MM.1S (cell line): ENCODE results near the gene CENPA.
A peak's percentile ranks its signal among the peaks of the same experiment; 100 is the strongest.
"Not testable (repeated sequence)": the region's sequence is repeated elsewhere in the genome, so short reads cannot be mapped to it uniquely, and the experiment has no call there.

Source experiments
- DNase-seq: peaks from one replicate; pipeline ENCODE4 v3.0.0-alpha.2; 2015
- H2AFZ ChIP-seq: fragments of 300-600 bp; sonication (generic); 2 replicates; pipeline ENCODE4 v1.6.0; 2016; ENCODE audit warnings: antibody characterized with exemption, low read length
- H3F3A ChIP-seq: fragments of 300-600 bp; sonication (generic); 2 replicates; pipeline ENCODE4 v1.6.1; 2016; ENCODE audit warnings: mild to moderate bottlenecking, antibody characterized with exemption, low read length, moderate library complexity, mixed read lengths; ENCODE audit not compliant: insufficient read depth
- H3K27ac ChIP-seq: fragments of 300-600 bp; sonication (generic); 2 replicates; pipeline ENCODE4 v1.5.1; 2016; ENCODE audit warnings: mild to moderate bottlenecking, low read length
- H3K27me3 ChIP-seq: fragments of 300-600 bp; sonication (generic); replicated peaks from 2 replicates; pipeline ENCODE4 v1.6.0; 2016; ENCODE audit warnings: low read length; ENCODE audit not compliant: insufficient read depth
- H3K36me3 ChIP-seq: fragments of 300-600 bp; sonication (generic); replicated peaks from 2 replicates; pipeline ENCODE4 v1.6.1; 2016; ENCODE audit warnings: mild to moderate bottlenecking, low read length, mixed read lengths; ENCODE audit not compliant: insufficient read depth
- H3K4me1 ChIP-seq: fragments of 300-600 bp; sonication (generic); 2 replicates; pipeline ENCODE4 v1.6.1; 2016; ENCODE audit warnings: low read length, mixed read lengths
- H3K4me2 ChIP-seq: fragments of 300-600 bp; sonication (generic); 2 replicates; pipeline ENCODE4 v1.6.0; 2016; ENCODE audit warnings: low read depth, low read length
- H3K4me3 ChIP-seq: fragments of 300-600 bp; sonication (generic); 2 replicates; pipeline ENCODE4 v1.5.1; 2016; ENCODE audit warnings: low read length, mixed read lengths
- H3K79me2 ChIP-seq: fragments of 300-600 bp; sonication (generic); 2 replicates; pipeline ENCODE4 v1.6.1; 2016; ENCODE audit warnings: mixed run types, low read length, mixed read lengths
- H3K9ac ChIP-seq: fragments of 300-600 bp; sonication (generic); 2 replicates; pipeline ENCODE4 v1.6.1; 2016; ENCODE audit warnings: low read length, mixed read lengths
- H3K9me2 ChIP-seq: fragments of 300-600 bp; sonication (generic); replicated peaks from 2 replicates; pipeline ENCODE4 v1.6.1; 2016; ENCODE audit warnings: mild to moderate bottlenecking, low read length, mixed read lengths; ENCODE audit not compliant: insufficient read depth
- H3K9me3 ChIP-seq: fragments of 300-600 bp; sonication (generic); replicated peaks from 2 replicates; pipeline ENCODE4 v1.6.1; 2016; ENCODE audit warnings: mild to moderate bottlenecking, low read length, mixed read lengths; ENCODE audit not compliant: insufficient read depth
- H4K20me1 ChIP-seq: fragments of 300-600 bp; sonication (generic); 2 replicates; pipeline ENCODE4 v1.6.1; 2016; ENCODE audit warnings: mild to moderate bottlenecking, low read length, moderate library complexity, mixed read lengths; ENCODE audit not compliant: insufficient read depth
- EZH2 ChIP-seq: fragments of 300-600 bp; sonication (generic); optimal IDR thresholded peaks from 2 replicates; pipeline ENCODE3; 2017; ENCODE audit warnings: low read depth, mild to moderate bottlenecking, antibody characterized with exemption, low read length, mixed read lengths
- EZH2phosphoT487 ChIP-seq: fragments of 300-600 bp; sonication (generic); IDR thresholded peaks from 2 replicates; pipeline ENCODE4 v1.6.1; 2018; ENCODE audit warnings: antibody characterized with exemption, low read length
- TF ChIP-seq, protein P1 (sequence below): fragments of 300-600 bp; sonication (generic); IDR thresholded peaks from 2 replicates; pipeline ENCODE4 v1.5.1; 2016; ENCODE audit warnings: antibody characterized with exemption, low read length, mixed read lengths

CENPA gene

DNA sequence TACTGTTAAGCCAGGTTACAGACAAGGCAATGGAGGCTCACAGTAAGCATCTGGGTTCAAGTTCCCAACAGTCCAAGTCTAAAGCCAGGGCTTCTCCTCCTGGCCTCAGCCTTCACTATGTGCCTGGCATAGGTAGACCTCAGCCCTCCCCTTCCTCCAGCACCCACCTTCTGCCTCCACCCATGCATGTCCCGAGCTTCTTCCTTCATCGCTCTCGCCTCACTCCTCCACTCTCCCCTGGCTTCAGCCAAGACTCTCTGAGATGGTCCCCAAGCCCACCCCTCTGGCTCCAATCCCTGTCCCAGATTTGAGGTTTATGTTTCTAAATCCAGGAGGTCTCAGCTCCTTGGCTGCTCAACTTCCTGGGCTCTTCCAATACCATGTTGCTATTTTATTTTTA, 26.9 kb downstream of the CENPA start:
- no peak overlapping the region for H3K9ac ChIP-seq

GRCh38 chr2:26814072-26814765, 28.4 kb downstream of the CENPA start:
- H3F3A ChIP-seq, H3K36me3 ChIP-seq, DNase-seq, H3K4me2 ChIP-seq, H3K9me3 ChIP-seq, H2AFZ ChIP-seq, H4K20me1 ChIP-seq, H3K9me2 ChIP-seq, H3K4me1 ChIP-seq, H3K4me3 ChIP-seq, H3K27ac ChIP-seq, H3K79me2 ChIP-seq, H3K9ac ChIP-seq: not testable (repeated sequence)
- H3K27me3 ChIP-seq, result peaks cover 10% of the 10 kb centered on the region

More for the DNA sequence above, 26.9 kb downstream of the CENPA start:
- Histone ChIP-seq H3K4me1 (no peaks in the 10 kb centered on the region), H3K79me2 (no peaks in the 10 kb centered on the region), H3K9me2 (no peaks in the 10 kb centered on the region), H3K9me3 (no peaks in the 10 kb centered on the region), H4K20me1 (no peaks in the 10 kb centered on the region), H3K36me3 (no peaks in the 10 kb centered on the region), H3K27ac (no peak overlapping the region), H3K4me3 (no peak overlapping the region), H2AFZ (no peak overlapping the region), H3K27me3 (peaks cover 6% of the 10 kb centered on the region; the same call in 1 of the 2 replicates), H3K4me2 (no peak overlapping the region), H3F3A (no peaks in the 10 kb centered on the region)
- TF ChIP-seq, protein P1, sequence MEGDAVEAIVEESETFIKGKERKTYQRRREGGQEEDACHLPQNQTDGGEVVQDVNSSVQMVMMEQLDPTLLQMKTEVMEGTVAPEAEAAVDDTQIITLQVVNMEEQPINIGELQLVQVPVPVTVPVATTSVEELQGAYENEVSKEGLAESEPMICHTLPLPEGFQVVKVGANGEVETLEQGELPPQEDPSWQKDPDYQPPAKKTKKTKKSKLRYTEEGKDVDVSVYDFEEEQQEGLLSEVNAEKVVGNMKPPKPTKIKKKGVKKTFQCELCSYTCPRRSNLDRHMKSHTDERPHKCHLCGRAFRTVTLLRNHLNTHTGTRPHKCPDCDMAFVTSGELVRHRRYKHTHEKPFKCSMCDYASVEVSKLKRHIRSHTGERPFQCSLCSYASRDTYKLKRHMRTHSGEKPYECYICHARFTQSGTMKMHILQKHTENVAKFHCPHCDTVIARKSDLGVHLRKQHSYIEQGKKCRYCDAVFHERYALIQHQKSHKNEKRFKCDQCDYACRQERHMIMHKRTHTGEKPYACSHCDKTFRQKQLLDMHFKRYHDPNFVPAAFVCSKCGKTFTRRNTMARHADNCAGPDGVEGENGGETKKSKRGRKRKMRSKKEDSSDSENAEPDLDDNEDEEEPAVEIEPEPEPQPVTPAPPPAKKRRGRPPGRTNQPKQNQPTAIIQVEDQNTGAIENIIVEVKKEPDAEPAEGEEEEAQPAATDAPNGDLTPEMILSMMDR, result no peak
- TF ChIP-seq EZH2phosphoT487, result no peak
- no peak for TF ChIP-seq EZH2
- DNase-seq, result no peak

- H3K36me3 ChIP-seq, result no peaks in the 10 kb centered on the region
- no peak overlapping the region for H3K4me2 ChIP-seq
- TF ChIP-seq, protein P1, result no peak
- TF ChIP-seq EZH2phosphoT487 (no peak), EZH2 (no peak)
- H3F3A ChIP-seq, result no peaks in the 10 kb centered on the region
- H4K20me1 ChIP-seq, result no peaks in the 10 kb centered on the region
- H2AFZ ChIP-seq, result no peak overlapping the region
- H3K27me3 ChIP-seq, result peaks cover 7% of the 10 kb centered on the region
- no peak overlapping the region for H3K9ac ChIP-seq
- H3K4me1 ChIP-seq, result no peaks in the 10 kb centered on the region
- no peaks in the 10 kb centered on the region for H3K9me3 ChIP-seq
- no peak overlapping the region for H3K4me3 ChIP-seq
- H3K9me2 ChIP-seq, result no peaks in the 10 kb centered on the region
- no peaks in the 10 kb centered on the region for H3K79me2 ChIP-seq
- H3K27ac ChIP-seq, result no peak overlapping the region
- peak; percentile 31 for DNase-seq
Measured at GRCh38 chr2:26816893-26817292, 31.0 kb downstream of the CENPA start.

DNA sequence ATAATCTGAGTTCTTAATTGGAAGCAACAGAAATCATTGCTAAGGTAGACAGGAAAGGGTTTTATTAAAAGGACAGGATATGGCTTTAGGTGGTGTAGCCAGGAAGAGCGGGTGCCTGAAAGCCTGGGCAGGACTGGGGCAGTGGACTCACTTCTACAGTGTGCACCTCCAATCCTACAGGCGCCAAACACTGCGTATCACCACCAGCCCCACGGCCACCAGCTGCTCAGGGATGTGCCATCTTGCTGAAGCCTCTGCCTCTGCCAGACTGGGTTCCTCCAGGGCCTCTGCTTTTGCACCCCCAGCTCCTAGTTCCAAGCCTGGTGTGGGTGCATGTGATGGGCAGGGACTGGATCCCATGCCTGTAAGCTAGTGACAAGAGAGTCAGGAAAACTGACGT, 32.4 kb downstream of the CENPA start:
- TF ChIP-seq, protein P1, result no peak
- TF ChIP-seq EZH2 (no peak), EZH2phosphoT487 (no peak)
- DNase-seq, result no peak
- H3K79me2 ChIP-seq, result no peaks in the 10 kb centered on the region
- H4K20me1 ChIP-seq, result no peaks in the 10 kb centered on the region
- no peaks in the 10 kb centered on the region for H3K4me1 ChIP-seq
- no peak overlapping the region for H3K27ac ChIP-seq
- no peaks in the 10 kb centered on the region for H3F3A ChIP-seq
- peaks cover 6% of the 10 kb centered on the region for H3K27me3 ChIP-seq
- H3K36me3 ChIP-seq, result no peaks in the 10 kb centered on the region
- H3K4me2 ChIP-seq, result no peak overlapping the region
- H3K9me2 ChIP-seq, result no peaks in the 10 kb centered on the region
- H2AFZ ChIP-seq, result no peak overlapping the region
- no peak overlapping the region for H3K4me3 ChIP-seq
- H3K9ac ChIP-seq, result no peak overlapping the region
- no peaks in the 10 kb centered on the region for H3K9me3 ChIP-seq
